H9 (cell line): Measurements from ENCODE around the gene KCND2. TPM values are rescaled to one million over a fixed set of nuclear protein-coding genes. Genes with fewer than 3 reads are reported as not detected.
"Not testable (repeated sequence)": the region's sequence is repeated elsewhere in the genome, so short reads cannot be mapped to it uniquely, and the experiment has no call there.

ENCODE experiments used
- DNase-seq: peaks from one replicate; pipeline ENCODE4 v3.0.0-alpha.2; 2017
- H2AFZ ChIP-seq: one replicate; pipeline ENCODE4 v1.6.1; 2013; ENCODE audit warnings: mild to moderate bottlenecking, low read length, control low read depth, moderate library complexity
- H2AK5ac ChIP-seq: 2 replicates; pipeline ENCODE4 v1.6.1; 2013; ENCODE audit warnings: low read length, control low read depth, mixed read lengths; ENCODE audit not compliant: insufficient read length
- H2BK120ac ChIP-seq: one replicate; pipeline ENCODE4 v1.6.1; 2013; ENCODE audit warnings: low read depth, mild to moderate bottlenecking, low read length, control low read depth, inconsistent platforms; ENCODE audit not compliant: poor library complexity, severe bottlenecking
- H2BK12ac ChIP-seq: 2 replicates; pipeline ENCODE4 v1.6.1; 2013; ENCODE audit warnings: low read length, control low read depth, mixed read lengths, low read depth; ENCODE audit not compliant: insufficient read length
- H2BK15ac ChIP-seq: 2 replicates; pipeline ENCODE4 v1.6.1; 2013; ENCODE audit warnings: low read depth, low read length, control low read depth
- H2BK20ac ChIP-seq: one replicate; pipeline ENCODE4 v1.6.1; 2013; ENCODE audit warnings: low read depth, mild to moderate bottlenecking, low read length, control low read depth, inconsistent platforms; ENCODE audit not compliant: poor library complexity, severe bottlenecking
- H2BK5ac ChIP-seq: 2 replicates; pipeline ENCODE4 v1.6.1; 2013; ENCODE audit warnings: low read length, control low read depth, mixed read lengths; ENCODE audit not compliant: insufficient read length
- H3K14ac ChIP-seq: 2 replicates; pipeline ENCODE4 v1.6.1; 2013; ENCODE audit warnings: low read length, control low read depth; ENCODE audit not compliant: insufficient read depth
- H3K18ac ChIP-seq: 2 replicates; pipeline ENCODE4 v1.6.1; 2013; ENCODE audit warnings: low read depth, mild to moderate bottlenecking, mixed read lengths, low read length, control low read depth; ENCODE audit not compliant: insufficient read length
- H3K23ac ChIP-seq: 2 replicates; pipeline ENCODE4 v1.6.1; 2013; ENCODE audit warnings: low read length, control low read depth, mixed read lengths, low read depth; ENCODE audit not compliant: insufficient read length
- H3K23me2 ChIP-seq: 2 replicates; pipeline ENCODE4 v1.6.1; 2013; ENCODE audit warnings: low read depth, mild to moderate bottlenecking, mixed read lengths, low read length, control low read depth; ENCODE audit not compliant: insufficient read length, poor library complexity, severe bottlenecking
- H3K27ac ChIP-seq: 2 replicates; pipeline ENCODE4 v1.5.1; 2013; ENCODE audit warnings: low read length, control low read depth, mixed read lengths, low read depth; ENCODE audit not compliant: insufficient read length
- H3K27me3 ChIP-seq: 2 replicates; pipeline ENCODE4 v1.6.1; 2013; ENCODE audit warnings: low read length, control low read depth, inconsistent platforms; ENCODE audit not compliant: insufficient read depth
- H3K4ac ChIP-seq: 2 replicates; pipeline ENCODE4 v1.6.1; 2013; ENCODE audit warnings: low read depth, mild to moderate bottlenecking, control low read depth, inconsistent platforms, low read length, moderate library complexity
- H3K4me1 ChIP-seq: 2 replicates; pipeline ENCODE4 v1.6.1; 2013; ENCODE audit warnings: low read length, control low read depth, inconsistent platforms; ENCODE audit not compliant: insufficient read depth
- H3K4me2 ChIP-seq: 2 replicates; pipeline ENCODE4 v1.6.1; 2013; ENCODE audit warnings: low read length, control low read depth, mixed read lengths; ENCODE audit not compliant: insufficient read length, insufficient read depth
- H3K56ac ChIP-seq: 2 replicates; pipeline ENCODE4 v1.6.1; 2013; ENCODE audit warnings: low read depth, mild to moderate bottlenecking, mixed read lengths, low read length, control low read depth; ENCODE audit not compliant: insufficient read length
- H3K79me1 ChIP-seq: 2 replicates; pipeline ENCODE4 v1.6.1; 2013; ENCODE audit warnings: low read depth, mild to moderate bottlenecking, moderate library complexity, low read length, control low read depth, inconsistent platforms; ENCODE audit not compliant: insufficient read depth, poor library complexity, severe bottlenecking
- H3K79me2 ChIP-seq: 2 replicates; pipeline ENCODE4 v1.6.1; 2013; ENCODE audit warnings: low read length, control low read depth, inconsistent platforms; ENCODE audit not compliant: insufficient read depth
- H3K9ac ChIP-seq: 2 replicates; pipeline ENCODE4 v1.6.1; 2013; ENCODE audit warnings: low read length, control low read depth, mixed read lengths; ENCODE audit not compliant: insufficient read length; ENCODE audit errors: extremely low read depth
- H3K9me3 ChIP-seq: one replicate; pipeline ENCODE4 v1.6.1; 2013; ENCODE audit warnings: low read depth, low read length, inconsistent platforms; ENCODE audit not compliant: control insufficient read depth
- H3T11ph ChIP-seq: one replicate; pipeline ENCODE4 v1.6.1; 2013; ENCODE audit warnings: mild to moderate bottlenecking, low read length, control low read depth, inconsistent platforms
- H4K20me1 ChIP-seq: one replicate; pipeline ENCODE4 v1.6.1; 2013; ENCODE audit not compliant: control insufficient read depth, insufficient read length, insufficient read depth
- H4K5ac ChIP-seq: 2 replicates; pipeline ENCODE4 v1.6.1; 2013; ENCODE audit warnings: low read depth, mild to moderate bottlenecking, mixed read lengths, low read length, control low read depth; ENCODE audit not compliant: insufficient read length
- H4K8ac ChIP-seq: replicated peaks from 2 replicates; pipeline ENCODE4 v1.6.1; 2013; ENCODE audit warnings: low read length, control low read depth, mixed read lengths, low read depth; ENCODE audit not compliant: insufficient read length
- H4K91ac ChIP-seq: 2 replicates; pipeline ENCODE4 v1.6.1; 2013; ENCODE audit warnings: low read depth, mild to moderate bottlenecking, moderate library complexity, mixed read lengths, low read length, control low read depth; ENCODE audit not compliant: insufficient read length
- H3K27ac Mint-ChIP-seq, 3 experiments: 2 replicates in 2 of 3; 3 replicates in 1 of 3; pipeline ENCODE4 v1.8.0; 2020 to 2021; ENCODE audit warnings: mixed read lengths in 3 of 3, mild to moderate bottlenecking in 1 of 3, moderate library complexity in 1 of 3
- H3K27me3 Mint-ChIP-seq: 2 replicates; pipeline ENCODE4 v1.8.0; 2021; ENCODE audit warnings: low read depth, mild to moderate bottlenecking, moderate library complexity, mixed read lengths
- H3K36me3 Mint-ChIP-seq, 3 experiments: 2 replicates in 2 of 3; 3 replicates in 1 of 3; pipeline ENCODE4 v1.8.0; 2020 to 2021; ENCODE audit warnings: low read depth in 3 of 3, mixed read lengths in 3 of 3; ENCODE audit not compliant: insufficient read depth in 1 of 3
- H3K4me1 Mint-ChIP-seq, 2 experiments: 2 replicates each; pipeline ENCODE4 v1.8.0; 2020; ENCODE audit warnings: mixed read lengths in 2 of 2
- H3K4me3 Mint-ChIP-seq, 2 experiments: 2 replicates in 1 of 2; 3 replicates in 1 of 2; pipeline ENCODE4 v1.8.0; 2020 to 2021; ENCODE audit warnings: mild to moderate bottlenecking in 2 of 2, mixed read lengths in 2 of 2, moderate library complexity in 1 of 2
- H3K9me3 Mint-ChIP-seq, 2 experiments: 2 replicates in 1 of 2; 3 replicates in 1 of 2; pipeline ENCODE4 v1.8.0; 2020; ENCODE audit warnings: mild to moderate bottlenecking in 2 of 2, mixed read lengths in 2 of 2, moderate library complexity in 1 of 2
- CTCF ChIP-seq: fragments of 200-600 bp; sonication (generic); conservative IDR thresholded peaks from 3 replicates; pipeline ENCODE4 v1.8.0; 2021; ENCODE audit warnings: antibody characterized with exemption, mild to moderate bottlenecking
- WGBS: extraction: QIAGEN DNeasy Blood & Tissue Kit; methylation state at CpG from one replicate; pipeline ENCODE4 v1.1.7; 2013; ENCODE audit warnings: missing lambda C conversion rate, low lambda C conversion rate, mixed read lengths; ENCODE audit not compliant: insufficient read length; ENCODE audit errors: extremely low coverage; 5-methylcytosine and 5-hydroxymethylcytosine counted together
- total RNA-seq: library from RNA; stranded (reverse); gene quantifications from 2 replicates; pipeline ENCODE4 v1.2.1, GENCODE V29; 2021

KCND2 gene
- total RNA-seq, 1 experiment from 2014 or later = 6.4 TPM

DNA sequence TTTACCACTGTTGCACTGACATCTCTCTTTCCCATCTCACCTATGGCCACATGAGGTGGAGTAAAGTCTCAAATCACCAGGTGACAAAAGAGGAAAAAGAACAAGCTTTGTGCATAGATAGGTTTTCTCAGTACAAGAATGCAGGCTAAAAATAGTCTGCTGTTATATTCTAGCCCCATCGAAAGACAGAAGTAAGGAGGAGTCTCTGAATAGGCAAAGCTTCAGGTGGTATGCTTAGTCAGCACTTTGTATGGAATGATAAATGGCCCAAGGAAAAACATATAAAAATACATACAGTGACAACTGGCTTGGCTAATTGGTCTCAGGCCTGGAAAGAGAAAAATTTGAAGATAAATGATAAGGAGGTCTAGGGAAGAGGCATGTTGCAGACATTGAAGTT lies 39.6 kb upstream of the KCND2 start:
- H3K23ac ChIP-seq = no peak overlapping the region
- H3K56ac ChIP-seq = no peak overlapping the region
- no peak overlapping the region for H2BK5ac ChIP-seq
- H3K18ac ChIP-seq = no peak overlapping the region
- TF ChIP-seq CTCF = no peak
- WGBS = no CpG with 5 or more reads among the region's 1 CpG
- H2BK120ac ChIP-seq = no peak overlapping the region
- H4K91ac ChIP-seq = no peak overlapping the region
- no peak overlapping the region for H3K9ac ChIP-seq
- H3K14ac ChIP-seq = no peak overlapping the region
- no peaks in the 10 kb centered on the region for H3K4me1 ChIP-seq
- H3K9me3 ChIP-seq = no peaks in the 10 kb centered on the region
- no peaks in the 10 kb centered on the region for H3K79me1 ChIP-seq
- Mint-ChIP-seq H3K4me3 (no peak overlapping the region), H3K36me3 (peaks cover 0 to 4% (median 0%) of the 10 kb centered on the region in 3 experiments; a peak in 2 of 7 replicates), H3K27me3 (no peaks in the 10 kb centered on the region), H3K9me3 (peaks cover 4 to 9% of the 10 kb centered on the region in 2 experiments; a peak in 3 of 5 replicates), H3K4me1 (peaks cover 2 to 5% of the 10 kb centered on the region in 2 experiments; a peak in 2 of 4 replicates), H3K27ac (no peak overlapping the region)
- H4K5ac ChIP-seq = no peak overlapping the region
- no peaks in the 10 kb centered on the region for H4K20me1 ChIP-seq
- no peak overlapping the region for H3T11ph ChIP-seq
- H3K4ac ChIP-seq = no peak overlapping the region
- H3K27ac ChIP-seq = no peak overlapping the region
- H2AK5ac ChIP-seq = no peak overlapping the region
- H2AFZ ChIP-seq = no peak overlapping the region
- no peaks in the 10 kb centered on the region for H3K27me3 ChIP-seq
- H3K79me2 ChIP-seq = no peaks in the 10 kb centered on the region
- H3K23me2 ChIP-seq = no peaks in the 10 kb centered on the region
- DNase-seq = no peak
- H2BK12ac ChIP-seq = no peak overlapping the region
- no peak overlapping the region for H4K8ac ChIP-seq
- H2BK20ac ChIP-seq = no peak overlapping the region
- H2BK15ac ChIP-seq = no peak overlapping the region
- H3K4me2 ChIP-seq = no peak overlapping the region

GRCh38 chr7:120240350-120240749 lies 32.6 kb upstream of the KCND2 start:
- H3K4me2 ChIP-seq, H3K18ac ChIP-seq, H3K9ac ChIP-seq, H4K8ac ChIP-seq, H2BK12ac ChIP-seq, H3K56ac ChIP-seq, H2BK120ac ChIP-seq, H3K4ac ChIP-seq, H2BK15ac ChIP-seq, H3K27me3 ChIP-seq, H3K27ac Mint-ChIP-seq, H3K4me3 Mint-ChIP-seq, DNase-seq, H3K23ac ChIP-seq, H3K4me1 ChIP-seq, H2AFZ ChIP-seq, H3K27me3 Mint-ChIP-seq, H4K20me1 ChIP-seq, H2AK5ac ChIP-seq, H3K23me2 ChIP-seq, H3K79me1 ChIP-seq, H2BK20ac ChIP-seq, H3T11ph ChIP-seq, H4K91ac ChIP-seq, H4K5ac ChIP-seq, H3K14ac ChIP-seq, H3K27ac ChIP-seq, H3K9me3 ChIP-seq, H2BK5ac ChIP-seq, H3K79me2 ChIP-seq, H3K4me1 Mint-ChIP-seq: not testable (repeated sequence)
- WGBS = no CpG with 5 or more reads among the region's 8 CpGs
- H3K9me3 Mint-ChIP-seq = peaks cover 19 to 26% of the 10 kb centered on the region in 2 experiments
- peaks cover 7 to 20% (median 14%) of the 10 kb centered on the region in 3 experiments; a peak in 6 of 7 replicates for H3K36me3 Mint-ChIP-seq
